K562 treated with DMSO at 1 percent for 24 hours (cell line): ENCODE data around the gene POLR1F. TPM values are rescaled to one million over a fixed set of nuclear protein-coding genes. Genes with fewer than 3 reads are reported as not detected.

Experiments
- total RNA-seq: library from RNA; unstranded; fragments of 300-600 nt; gene quantifications from 2 replicates; pipeline ENCODE4 v1.2.3, GENCODE V29; 2022; ENCODE audit warnings: low read depth; ENCODE audit not compliant: insufficient read depth

POLR1F gene
- 7.2 and 8.1 TPM in 2 replicates for total RNA-seq

GRCh38 chr7:19708397-19709248 is at the start of gene POLR1F:
Gene POLR1F, minus strand, starts transcription at chr7:19709037. Its CDS starts 21 bp downstream, at chr7:19709016.

Other genes starting within 250 kb of the POLR1F start
- not detected in 2 replicates for gene TMEM196, start 64.6 kb upstream of the POLR1F start, total RNA-seq